Measurements from ENCODE around the gene MAP1LC3B.
A peak's percentile ranks its signal among the peaks of the same experiment; 100 is the strongest.
"Not testable (repeated sequence)": the region's sequence is repeated elsewhere in the genome, so short reads cannot be mapped to it uniquely, and the experiment has no call there.

MAP1LC3B gene

GRCh38 chr16:87383505-87384161, 8.5 kb upstream of the MAP1LC3B start, which contains the start of gene FBXO31:
TSS of gene FBXO31 (minus strand) at chr16:87383776. CDS start at chr16:87383744, 32 bp downstream.
- DNase-seq = peak; percentile 57

GRCh38 chr16:87384162-87384874, 7.8 kb upstream of the MAP1LC3B start:
- no peak for DNase-seq

GRCh38 chr16:87384875-87385167, 7.3 kb upstream of the MAP1LC3B start:
- not testable (repeated sequence) for DNase-seq

GRCh38 chr16:87387942-87388817, 4.0 kb upstream of the MAP1LC3B start:
- DNase-seq = peak; percentile 88

GRCh38 chr16:87388818-87389134, 3.4 kb upstream of the MAP1LC3B start:
- no peak for DNase-seq

GRCh38 chr16:87389245-87389644, 2.9 kb upstream of the MAP1LC3B start:
- no peak for DNase-seq

GRCh38 chr16:87389914-87390313, 2.2 kb upstream of the MAP1LC3B start:
- not testable (repeated sequence) for DNase-seq

- DNase-seq = no peak
These were observed 1.4 kb upstream of the MAP1LC3B start for GRCh38 chr16:87390641-87391323.

GRCh38 chr16:87391324-87391949, 699 bp upstream of the MAP1LC3B start:
- DNase-seq = no peak

GRCh38 chr16:87392821-87393679, 914 bp downstream of the MAP1LC3B start:
- no peak for DNase-seq

- no peak for DNase-seq
These were observed 1.5 kb downstream of the MAP1LC3B start for GRCh38 chr16:87393680-87394055.

- DNase-seq = no peak
These were observed 3.2 kb downstream of the MAP1LC3B start for GRCh38 chr16:87395181-87395842.

- no peak for DNase-seq
These were observed 12.9 kb downstream of the MAP1LC3B start for GRCh38 chr16:87404764-87405625.

GRCh38 chr16:87406495-87407088, 14.5 kb downstream of the MAP1LC3B start:
- DNase-seq = no peak

GRCh38 chr16:87407511-87408112, 15.5 kb downstream of the MAP1LC3B start:
- DNase-seq = no peak

GRCh38 chr16:87409153-87409552, 17.0 kb downstream of the MAP1LC3B start:
- no peak for DNase-seq

GRCh38 chr16:87409781-87410180, 17.6 kb downstream of the MAP1LC3B start:
- DNase-seq = no peak

GRCh38 chr16:87410530-87410929, 18.4 kb downstream of the MAP1LC3B start:
- DNase-seq = no peak

- no peak for DNase-seq
These were observed 18.8 kb downstream of the MAP1LC3B start for GRCh38 chr16:87410968-87411367.

Data from NCI-H510A (cell line).